GM12865 (cell line): ENCODE results near the gene RELB.

Experiments
- DNase-seq: peaks from one replicate; pipeline ENCODE4 v3.0.0; 2010; ENCODE audit warnings: low read depth
- H3K4me3 ChIP-seq: 2 replicates; pipeline ENCODE4 v1.5.1; 2011; ENCODE audit warnings: mild to moderate bottlenecking, low read depth, low read length, control low read depth
- CTCF ChIP-seq: IDR thresholded peaks from 2 replicates; pipeline ENCODE4 v1.5.1; 2011; ENCODE audit warnings: low read length, control low read depth, low read depth, inconsistent platforms; ENCODE audit not compliant: insufficient read depth; ENCODE audit errors: missing control alignments

The RELB gene

GRCh38 chr19:45075301-45076028 is 74.2 kb downstream of the RELB start:
- peak; percentile 95 for DNase-seq
- no peak for TF ChIP-seq CTCF
- peak overlapping the region; percentile 97 for H3K4me3 ChIP-seq

- TF ChIP-seq CTCF: no peak
- peak; percentile 93 for DNase-seq
- peak within 1 kb of the TSS; percentile 97 for H3K4me3 ChIP-seq
These were observed 75.0 kb downstream of the RELB start, which contains the start of gene ZNF296 for GRCh38 chr19:45076029-45076850. Gene ZNF296, minus strand, starts transcription at chr19:45076478. Its CDS starts 105 bp downstream, at chr19:45076373.

GRCh38 chr19:45076851-45077730 is 75.8 kb downstream of the RELB start:
- H3K4me3 ChIP-seq: peak overlapping the region; percentile 97
- DNase-seq: no peak
- TF ChIP-seq CTCF: no peak

GRCh38 chr19:45078390-45079062 is 77.3 kb downstream of the RELB start:
- H3K4me3 ChIP-seq: peak overlapping the region; percentile 74
- no peak for DNase-seq
- TF ChIP-seq CTCF: no peak

GRCh38 chr19:45079063-45079910 is 78.0 kb downstream of the RELB start, which contains the start of gene GEMIN7:
Gene GEMIN7, plus strand, starts transcription at chr19:45079260. Its CDS starts 10,855 bp downstream, at chr19:45090115.
- peak; percentile 92 for DNase-seq
- peak within 1 kb of the TSS; percentile 74 for H3K4me3 ChIP-seq
- TF ChIP-seq CTCF: peak; percentile 23
